ENCODE measurements around the gene RAB11FIP3.

The RAB11FIP3 gene

DNA sequence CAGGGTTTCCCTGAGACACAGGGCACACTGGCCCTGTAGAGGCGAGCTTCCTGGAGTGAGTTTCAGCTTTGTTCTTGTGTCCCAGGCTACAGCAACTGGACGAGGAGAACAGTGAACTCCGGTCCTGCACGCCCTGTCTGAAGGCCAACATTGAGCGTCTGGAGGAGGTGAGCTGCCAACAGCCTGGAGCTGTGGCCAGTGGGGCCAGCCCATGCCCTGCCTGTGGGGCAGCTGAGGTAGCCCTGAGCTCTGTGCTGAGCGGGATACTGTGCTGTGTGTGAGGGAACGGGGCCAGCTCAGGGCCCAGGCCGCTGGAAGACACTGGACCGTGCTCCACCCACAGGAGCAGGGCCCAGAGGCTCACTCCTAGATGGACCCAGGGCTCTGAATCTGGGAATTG, 93.4 kb downstream of the RAB11FIP3 start:
- no peak for DNase-seq (ENCODE audit: low read depth)

DNA sequence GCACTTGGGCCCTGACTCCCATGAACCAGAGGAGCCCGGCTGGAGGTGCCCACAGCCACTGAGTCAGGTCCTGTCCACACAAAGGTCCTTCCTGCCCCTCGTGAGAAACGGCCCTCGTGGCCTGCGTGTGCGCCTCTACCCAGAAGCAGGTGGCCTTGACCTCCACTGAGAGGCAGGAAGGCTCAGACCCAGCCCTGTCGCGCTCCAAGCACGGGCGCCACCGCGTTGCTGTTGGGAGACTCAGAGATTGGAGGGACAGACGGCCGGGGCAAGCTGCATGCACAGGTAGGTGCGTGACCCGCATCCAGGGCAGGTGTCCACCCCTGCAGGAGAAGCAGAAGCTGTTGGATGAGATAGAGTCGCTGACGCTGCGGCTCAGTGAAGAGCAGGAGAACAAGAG, 94.0 kb downstream of the RAB11FIP3 start:
- DNase-seq (ENCODE audit: low read depth) = no peak

DNA sequence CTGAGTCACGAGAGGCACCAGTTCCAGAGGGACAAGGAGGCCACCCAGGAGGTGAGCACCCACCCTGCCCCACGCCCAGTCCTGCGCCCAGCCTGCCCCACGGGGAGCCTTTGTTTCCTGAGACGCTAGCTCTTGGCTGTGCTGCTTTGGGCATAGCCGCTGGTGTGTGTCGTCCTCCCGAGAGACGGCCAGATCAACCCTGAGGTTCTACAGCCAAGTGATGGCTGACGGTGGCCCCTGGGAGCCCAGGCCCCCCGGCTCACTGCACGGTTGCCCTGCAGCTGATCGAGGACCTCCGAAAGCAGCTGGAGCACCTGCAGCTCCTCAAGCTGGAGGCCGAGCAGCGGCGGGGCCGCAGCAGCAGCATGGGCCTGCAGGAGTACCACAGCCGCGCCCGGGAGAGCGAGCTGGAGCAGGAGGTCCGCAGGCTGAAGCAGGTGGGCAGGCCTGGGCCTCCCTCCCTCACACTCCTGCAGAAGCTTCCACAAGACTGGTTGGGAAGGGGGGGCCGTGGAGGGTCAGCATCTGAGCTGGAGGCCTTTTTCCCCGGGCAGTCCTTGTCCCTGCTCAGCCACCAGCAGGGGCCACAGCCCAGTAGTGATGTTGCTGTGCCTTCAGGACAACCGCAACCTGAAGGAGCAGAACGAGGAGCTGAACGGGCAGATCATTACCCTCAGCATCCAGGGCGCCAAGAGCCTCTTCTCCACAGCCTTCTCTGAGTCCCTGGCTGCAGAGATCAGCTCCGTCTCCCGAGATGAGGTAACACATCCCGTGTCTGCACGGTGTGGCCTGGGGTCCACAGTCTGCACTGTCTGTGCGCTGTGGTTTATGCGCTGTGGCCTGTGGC, 94.6 kb downstream of the RAB11FIP3 start:
- no peak for DNase-seq (ENCODE audit: low read depth)

DNA sequence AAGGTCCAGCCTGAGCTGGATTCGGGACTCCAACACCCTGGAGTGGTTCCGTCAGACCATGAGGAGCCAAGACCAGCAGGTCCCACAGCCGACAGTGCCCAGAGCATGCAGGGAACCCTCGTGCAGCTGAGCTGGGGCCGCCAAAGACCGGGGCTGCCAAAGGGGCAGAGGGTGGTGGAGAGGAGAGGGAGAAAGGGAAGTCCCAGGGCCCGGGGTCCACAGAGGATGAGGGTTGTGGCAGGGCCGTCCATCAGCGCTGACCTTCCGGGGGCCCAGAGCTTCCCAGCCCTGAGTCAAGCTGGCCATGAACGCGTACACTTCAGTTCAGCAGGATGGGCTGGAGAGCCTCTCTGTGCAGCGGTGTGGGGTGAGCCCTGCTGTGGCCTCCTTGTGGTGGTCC, 95.4 kb downstream of the RAB11FIP3 start:
- no peak for DNase-seq (ENCODE audit: low read depth)

DNA sequence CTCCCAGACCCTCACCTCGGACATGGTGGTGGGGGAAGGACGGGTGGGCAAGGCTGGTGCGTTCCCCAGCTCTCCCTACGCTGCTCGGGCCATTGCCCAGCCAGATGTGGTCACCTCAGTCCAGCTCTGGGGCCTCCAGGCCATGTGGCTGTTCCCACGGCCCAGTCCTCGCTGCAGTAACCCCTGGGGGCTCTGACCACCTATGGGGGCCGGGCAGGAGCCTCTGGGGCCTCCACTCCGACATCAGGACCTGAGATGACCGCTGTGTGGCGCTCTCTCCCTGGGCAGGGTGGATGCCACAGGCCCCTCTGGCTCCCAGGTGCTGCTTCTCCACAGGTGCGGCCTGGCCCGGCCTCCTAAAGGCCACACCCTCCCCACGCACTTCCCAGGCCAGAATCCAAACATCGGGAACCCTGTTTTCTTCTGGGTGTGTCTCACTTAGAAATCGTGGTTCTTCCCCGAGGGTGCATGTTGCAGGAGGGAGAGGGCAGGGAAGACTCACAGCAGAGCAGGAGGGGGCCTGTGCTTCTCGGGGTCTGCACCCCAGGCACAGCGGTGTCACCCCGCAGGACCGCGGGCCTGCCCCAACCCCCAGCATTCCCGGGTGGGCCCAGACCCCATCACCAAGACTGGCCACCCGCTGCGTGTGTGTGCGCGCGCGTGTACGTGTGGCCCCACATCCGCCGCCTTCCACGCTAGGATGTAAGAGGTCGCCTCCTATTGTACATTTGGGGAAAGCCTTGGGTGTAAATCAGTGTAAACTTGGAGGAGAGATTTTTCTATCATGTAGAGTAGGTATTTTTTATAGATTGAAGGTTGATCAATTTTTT, 96.1 kb downstream of the RAB11FIP3 start:
- no peak for DNase-seq (ENCODE audit: low read depth)

DNA sequence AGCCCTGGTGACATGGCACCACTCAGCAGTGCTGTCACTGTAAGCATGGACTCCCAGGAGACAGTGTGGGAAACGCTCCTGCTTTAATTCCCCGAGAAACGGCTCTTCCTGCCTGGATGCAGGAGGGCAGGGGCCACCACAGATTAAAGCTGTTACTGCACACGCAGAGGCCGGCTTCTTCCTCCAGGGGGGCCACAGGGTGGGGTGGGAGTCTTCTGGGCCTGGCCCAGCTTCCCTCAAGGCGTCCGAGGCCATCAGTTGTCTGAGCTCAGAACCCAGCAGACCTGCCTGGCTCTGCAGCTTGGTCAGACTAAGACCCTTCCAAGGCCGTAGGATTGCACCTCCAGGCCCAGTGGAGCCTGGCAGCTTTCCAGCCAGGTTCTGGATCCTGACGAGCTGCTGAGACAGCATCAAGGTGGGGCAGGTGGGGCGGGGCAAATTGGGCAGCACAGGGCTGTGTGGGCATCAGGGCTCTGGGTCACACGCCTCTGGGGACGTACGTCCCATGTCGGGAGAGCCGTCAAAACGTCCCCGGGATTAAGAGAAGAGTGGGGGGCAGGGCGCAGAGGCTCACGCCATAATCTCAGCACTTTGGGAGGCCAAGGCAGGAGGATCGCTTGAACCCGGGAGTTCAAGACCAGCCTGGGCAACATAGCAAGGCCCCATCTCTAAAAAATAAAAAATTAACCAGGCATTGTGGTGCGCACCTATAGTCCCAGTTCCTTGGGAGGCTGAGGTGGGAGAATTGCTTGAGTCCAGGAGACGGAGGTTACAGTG, 97.1 kb downstream of the RAB11FIP3 start:
- DNase-seq (ENCODE audit: low read depth) = no peak

DNA sequence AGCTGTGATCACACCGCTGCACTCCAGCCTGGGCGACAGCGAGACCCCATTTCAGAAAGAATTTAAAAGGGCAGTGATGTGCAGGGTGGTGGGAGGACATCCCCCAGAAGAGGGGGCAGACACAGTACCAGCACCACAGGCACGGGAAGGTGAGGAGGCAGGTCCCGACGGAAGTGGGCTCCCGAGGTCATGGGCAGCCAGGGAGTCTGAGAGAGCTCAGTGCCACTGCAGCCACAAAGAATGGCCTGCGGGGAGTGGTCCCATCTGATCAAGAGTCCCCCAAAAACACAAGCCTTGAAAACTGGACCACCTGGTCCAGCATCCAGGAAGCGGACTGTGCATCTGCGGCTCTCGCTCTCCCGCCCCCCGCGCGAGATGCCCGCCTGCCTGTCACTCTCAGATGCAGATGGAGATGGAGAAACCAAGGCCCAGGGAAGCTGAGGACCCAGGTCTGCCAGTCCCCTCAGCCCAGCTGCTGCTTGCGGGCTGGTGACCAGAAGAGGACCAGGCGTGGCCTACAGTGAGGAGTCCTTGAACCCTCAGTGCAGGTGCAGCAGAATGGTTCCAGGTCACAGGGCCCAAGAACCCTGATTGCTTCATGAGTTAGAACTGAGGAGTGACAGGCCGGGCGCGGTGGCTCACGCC, 97.8 kb downstream of the RAB11FIP3 start:
- no peak for DNase-seq (ENCODE audit: low read depth)

DNA sequence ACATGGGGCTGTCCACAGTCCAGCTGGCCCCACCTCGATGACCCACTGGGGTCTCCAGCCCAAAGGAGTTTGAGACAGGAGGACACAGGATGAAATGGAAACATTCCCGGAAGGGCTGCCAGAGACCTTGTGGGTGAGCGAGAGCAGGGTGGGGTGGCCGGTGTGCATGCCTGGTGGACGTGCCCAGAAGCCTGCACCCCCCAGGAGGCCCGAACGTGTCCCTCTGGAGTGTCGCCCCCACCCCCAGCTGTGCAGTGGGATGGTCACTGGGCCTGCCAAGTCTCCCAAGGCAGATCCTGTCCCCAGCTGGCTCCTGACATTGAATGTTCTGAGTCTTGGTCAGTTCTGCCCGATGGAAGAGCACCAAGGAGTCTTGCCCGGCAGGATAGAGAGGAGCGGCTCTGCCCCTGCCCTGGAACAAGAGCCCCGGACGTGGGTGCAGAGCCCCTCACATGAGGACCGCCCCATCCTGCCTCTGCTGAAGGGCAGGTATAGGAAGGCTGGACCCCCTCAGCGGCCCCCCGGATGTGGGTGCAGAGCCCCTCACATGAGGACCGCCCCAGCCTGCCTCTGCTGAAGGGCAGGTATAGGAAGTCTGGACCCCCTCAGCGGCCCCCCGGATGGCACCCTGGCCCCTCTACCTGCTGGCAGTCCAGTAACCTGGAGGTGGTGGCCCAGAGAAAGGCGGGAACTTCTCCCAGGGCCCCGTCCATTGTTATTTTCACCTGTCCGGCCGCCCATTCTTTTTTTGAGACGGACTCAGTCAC, 99.0 kb downstream of the RAB11FIP3 start:
- DNase-seq (ENCODE audit: low read depth) = no peak

DNA sequence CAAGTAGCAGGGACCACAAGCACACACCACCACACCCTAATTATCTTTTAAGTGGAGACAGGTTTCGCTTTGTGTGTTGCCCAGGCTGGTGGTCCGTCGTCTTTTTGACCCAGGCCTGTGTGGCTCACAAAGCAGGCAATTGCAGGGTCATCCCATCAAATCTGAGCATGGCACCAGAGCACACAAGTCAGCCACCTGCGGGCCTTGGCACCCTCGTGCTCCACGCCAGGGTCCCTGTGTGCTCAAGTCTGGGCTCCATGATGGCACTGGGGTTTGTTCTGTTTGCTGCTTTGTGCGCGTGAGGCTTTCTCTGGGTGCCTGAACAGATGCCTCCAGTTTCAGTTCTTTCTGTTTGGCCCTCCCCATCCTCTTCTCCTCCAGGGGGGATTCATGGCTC, 99.7 kb downstream of the RAB11FIP3 start:
- DNase-seq (ENCODE audit: low read depth) = no peak

DNA sequence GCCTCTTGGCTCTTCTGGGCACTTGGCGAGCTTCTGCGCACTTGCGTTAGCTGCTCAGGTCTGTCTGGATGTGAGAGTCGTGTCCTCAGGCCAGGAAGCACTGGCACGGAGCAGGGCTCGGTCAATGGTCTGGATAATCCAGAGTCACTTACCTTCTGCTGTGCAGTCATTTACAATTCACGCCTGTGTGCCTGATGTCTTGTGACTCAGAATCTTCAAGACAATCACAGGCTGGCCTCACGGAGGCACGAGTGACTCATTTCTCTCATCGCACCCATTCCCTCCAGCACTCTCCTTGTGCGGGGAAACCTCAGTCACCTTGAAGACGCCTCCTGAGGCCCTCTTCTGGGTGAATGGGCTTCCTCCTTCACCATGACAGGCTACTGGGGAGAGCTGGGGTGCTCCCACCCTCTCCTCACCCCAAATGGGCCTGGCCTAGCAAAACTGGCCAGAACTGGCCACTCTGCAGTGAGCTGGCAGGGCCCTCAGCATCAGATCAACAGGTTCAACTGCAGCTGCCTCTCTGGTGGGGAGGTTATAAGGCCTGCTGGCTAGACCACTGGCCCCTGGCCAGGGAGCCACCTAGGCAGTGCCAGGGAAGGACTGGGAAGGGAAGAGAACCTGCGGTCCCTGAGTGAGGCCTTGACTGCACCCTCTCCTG, 100.2 kb downstream of the RAB11FIP3 start:
- peak; percentile 87 for DNase-seq (ENCODE audit: low read depth)

DNA sequence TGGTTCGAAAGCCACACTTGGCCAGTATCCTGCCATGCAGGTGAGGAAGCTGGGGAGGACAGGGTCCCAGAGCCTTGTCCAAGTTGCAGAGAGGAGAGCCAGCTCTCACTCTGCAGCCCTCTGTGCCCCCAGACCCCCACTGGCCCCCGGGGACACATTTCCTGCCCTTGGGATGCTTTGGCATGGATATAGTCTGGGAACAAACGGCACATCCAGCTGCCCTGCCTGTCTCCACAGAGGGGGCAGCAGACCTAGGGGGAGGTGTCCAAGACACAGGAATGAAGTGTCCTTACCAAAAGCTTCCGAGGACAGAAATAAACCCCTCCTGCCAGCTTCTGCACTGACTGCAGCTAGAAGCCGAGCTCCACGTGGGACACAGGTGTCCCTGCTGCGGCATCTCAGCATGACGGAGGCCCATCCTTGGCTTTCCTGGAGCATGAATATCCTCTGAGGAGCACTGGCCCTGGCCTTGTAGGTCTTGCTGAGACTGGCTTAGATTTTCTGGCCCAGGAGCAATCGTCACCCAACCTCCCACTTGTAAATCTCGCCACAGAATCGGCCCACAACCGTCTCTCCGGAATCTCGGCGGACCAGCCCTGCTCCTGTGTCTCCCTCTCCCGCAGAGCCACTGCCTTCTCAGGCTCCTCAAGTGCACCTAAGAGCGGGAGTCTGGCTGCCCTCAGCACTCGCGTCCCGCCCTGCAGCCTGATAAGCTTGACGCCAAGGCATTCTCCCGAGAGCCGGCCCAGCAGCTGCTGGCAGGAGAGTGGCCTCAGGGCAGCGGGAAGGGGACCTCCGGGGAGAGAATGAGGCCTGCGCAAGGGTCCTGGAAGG, 100.9 kb downstream of the RAB11FIP3 start:
- peak; percentile 56 for DNase-seq (ENCODE audit: low read depth)

DNA sequence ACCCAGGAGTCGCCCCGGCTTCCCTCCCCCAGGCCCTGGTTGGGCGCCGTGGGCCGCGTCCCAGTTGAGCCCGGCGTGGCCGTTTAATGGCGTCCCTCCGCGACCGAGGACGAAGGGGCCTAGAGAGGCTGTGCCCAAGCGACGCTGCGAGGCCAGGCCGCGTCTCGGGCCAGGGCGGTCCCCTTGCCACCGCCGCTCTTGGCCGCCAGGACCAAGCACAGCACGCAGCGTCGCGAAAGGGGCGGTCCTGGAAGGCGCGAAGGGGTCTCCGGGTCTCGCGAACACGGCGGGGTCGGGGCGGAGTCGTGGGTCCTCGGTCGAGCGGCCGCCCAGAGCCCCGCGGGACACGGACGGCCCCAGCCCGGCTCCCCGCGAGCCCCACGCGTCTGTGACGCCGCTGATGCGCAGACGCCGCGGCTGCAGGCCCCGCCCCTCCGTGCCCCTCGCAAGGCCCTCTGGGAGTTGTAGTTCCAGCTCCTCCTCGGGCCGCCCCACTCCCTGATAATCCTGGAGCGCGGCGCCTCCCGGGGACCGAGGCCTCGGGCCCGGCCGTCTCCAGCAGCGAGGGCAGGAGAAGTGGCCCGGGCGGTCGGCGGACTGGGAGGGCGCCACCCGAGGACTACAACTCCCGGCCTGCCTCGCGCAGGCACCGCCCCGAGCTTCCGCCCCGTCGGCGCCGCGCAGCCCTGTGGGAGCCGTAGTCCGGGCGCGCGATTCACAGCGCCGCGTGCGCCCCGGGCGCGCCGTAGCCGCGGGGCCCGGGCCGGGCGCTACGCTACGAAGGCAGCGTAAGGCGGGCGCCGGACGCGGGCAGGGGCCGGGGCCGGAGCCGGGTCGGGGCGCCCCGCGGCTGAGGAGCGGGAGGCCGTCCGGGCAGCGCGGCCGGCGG, 101.8 kb downstream of the RAB11FIP3 start, which contains the start of gene CAPN15:
Gene CAPN15 (plus strand): TSS at position 698 of the 889 bp plus-strand sequence. CDS start 19,127 bp downstream, outside the sequence.
- DNase-seq (ENCODE audit: low read depth) = peak; percentile 87

DNA sequence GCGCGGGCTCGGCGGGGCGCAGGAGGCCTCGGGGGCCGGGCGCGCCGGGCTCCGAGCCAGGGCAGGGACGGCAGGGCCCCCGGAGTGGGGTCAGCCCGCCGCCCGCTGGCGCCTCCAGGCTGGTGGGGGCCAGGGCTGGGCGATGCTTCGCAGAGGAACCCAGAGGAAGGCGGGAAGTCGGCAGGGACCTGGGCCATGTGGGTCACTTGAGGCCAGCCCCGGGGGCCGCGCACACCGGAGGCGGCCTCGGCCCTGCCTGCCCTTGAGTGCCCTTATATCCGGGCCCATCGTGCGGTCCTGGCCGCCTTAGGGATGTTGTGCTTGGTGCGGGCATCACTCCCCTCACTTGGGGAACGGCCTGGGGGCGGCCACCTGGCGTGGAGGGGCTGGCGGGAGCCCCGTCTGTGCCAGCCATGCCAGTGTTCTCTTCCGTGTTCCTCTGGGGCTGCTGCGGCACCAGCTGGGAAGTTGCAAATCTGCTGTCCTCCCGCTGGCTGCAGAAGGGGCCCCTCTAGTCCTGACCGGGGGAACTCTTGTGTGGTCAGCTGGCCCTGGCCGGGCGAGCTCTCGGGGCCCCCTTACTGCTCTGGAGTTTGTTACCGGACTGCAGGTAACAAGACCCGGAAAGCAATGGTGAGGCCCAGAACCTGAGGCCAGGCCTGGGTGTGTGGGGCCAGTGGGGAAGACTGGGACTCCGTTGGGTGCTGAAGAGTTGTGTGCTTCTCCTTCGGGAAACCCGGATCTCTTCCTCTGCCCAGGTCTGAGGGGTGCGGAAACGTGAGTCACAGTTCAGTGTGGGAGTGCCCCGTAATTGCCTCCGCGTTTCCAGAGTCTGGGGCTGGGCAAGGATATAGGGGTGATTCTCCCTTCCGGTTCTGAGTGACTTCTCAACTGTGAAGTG, 102.9 kb downstream of the RAB11FIP3 start:
- peak; percentile 73 for DNase-seq (ENCODE audit: low read depth)

DNA sequence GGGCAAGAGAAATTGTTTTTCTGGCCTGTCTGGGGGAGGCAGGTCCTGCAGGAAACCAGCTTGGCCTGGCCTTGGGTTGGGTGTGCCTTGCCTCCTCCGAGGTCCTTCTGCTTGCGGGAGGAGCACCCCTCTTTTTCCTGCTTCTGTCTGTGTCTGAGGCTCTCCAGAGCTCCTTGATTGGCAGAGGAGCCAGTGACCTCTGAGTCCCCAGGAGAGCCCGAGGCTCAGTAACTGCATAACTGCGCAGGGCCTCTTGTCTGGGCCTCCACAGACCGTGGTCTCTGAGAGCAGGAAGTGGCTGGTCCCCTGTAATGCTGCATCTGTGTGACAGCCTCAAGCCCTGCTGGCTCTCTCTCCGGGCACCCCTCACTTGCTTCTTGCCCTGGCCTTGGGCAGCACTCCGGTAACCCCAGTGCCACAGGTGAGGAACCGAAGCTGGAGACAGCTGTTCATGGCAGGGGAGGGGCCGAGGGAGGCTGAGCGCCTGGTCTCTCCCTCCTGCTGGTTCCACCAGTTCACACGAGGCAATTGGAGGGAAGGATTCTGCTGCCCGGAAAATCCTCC, 103.6 kb downstream of the RAB11FIP3 start:
- DNase-seq (ENCODE audit: low read depth) = no peak

DNA sequence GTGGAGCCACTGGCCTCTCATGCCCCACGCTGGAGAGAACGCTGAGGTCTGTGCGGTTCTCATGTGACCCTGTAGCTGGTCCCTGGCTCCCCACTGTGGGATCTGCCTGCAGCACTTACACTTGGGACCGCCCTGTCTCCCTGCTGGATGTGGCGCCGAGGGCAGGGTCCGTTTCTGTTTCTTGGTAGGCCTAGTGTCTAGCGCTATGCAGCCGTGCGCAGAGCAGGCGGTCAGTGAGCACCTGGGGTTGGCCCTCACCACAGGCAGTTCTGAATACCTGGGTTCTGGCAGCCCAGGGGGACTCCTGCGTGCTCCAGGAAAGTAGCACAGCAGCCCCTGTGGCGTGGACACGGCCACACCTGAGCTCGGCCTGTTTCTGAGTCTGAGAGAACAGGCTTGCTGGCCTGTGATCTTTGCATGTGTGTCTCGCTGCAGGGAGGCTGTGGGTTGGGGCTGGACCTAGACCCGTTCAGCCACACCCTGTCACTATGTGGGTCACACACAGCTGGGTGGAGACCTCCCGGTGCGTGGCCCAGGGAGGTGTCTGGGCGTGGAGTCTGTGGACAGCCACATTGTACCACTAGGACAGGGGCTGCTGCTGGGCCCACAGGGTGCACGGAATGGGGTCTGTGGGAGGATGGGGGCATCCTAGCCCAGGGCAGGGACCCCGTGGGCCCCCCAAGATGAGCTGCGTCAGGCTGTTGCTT, 104.8 kb downstream of the RAB11FIP3 start:
- DNase-seq (ENCODE audit: low read depth) = no peak

DNA sequence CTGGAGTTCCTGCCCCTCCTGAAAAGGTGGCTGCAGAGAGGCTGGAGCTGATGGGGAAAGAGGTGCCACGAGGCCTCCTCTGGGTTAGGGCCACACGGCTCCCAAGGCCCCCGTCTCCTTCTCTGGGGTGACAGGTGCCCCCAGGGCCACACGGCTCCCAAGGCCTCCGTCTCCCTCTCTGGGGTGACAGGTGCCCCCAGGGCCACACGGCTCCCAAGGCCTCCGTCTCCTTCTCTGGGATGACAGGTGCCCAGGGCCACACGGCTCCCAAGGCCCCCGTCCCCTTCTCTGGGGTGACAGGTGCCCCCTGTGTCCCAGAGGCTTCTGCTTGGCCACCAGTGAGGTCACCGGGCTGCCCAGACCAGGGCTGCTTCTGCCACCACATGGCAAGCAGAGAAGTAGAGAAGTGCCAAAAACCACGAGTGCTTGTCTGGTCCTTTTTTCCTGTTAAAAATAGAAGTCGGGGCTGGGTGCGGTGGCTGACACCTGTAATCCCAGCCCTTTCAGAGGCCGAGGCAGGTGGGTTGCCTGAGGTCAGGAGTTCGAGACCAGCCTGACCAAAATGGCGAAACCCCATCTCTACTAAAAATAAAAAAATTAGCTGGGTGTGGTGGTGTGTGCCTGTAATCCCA, 106.2 kb downstream of the RAB11FIP3 start:
- no peak for DNase-seq (ENCODE audit: low read depth)

Measured in iris pigment epithelial cell (primary cell).